ENCODE data around the gene CRIM1.

The CRIM1 gene

DNA sequence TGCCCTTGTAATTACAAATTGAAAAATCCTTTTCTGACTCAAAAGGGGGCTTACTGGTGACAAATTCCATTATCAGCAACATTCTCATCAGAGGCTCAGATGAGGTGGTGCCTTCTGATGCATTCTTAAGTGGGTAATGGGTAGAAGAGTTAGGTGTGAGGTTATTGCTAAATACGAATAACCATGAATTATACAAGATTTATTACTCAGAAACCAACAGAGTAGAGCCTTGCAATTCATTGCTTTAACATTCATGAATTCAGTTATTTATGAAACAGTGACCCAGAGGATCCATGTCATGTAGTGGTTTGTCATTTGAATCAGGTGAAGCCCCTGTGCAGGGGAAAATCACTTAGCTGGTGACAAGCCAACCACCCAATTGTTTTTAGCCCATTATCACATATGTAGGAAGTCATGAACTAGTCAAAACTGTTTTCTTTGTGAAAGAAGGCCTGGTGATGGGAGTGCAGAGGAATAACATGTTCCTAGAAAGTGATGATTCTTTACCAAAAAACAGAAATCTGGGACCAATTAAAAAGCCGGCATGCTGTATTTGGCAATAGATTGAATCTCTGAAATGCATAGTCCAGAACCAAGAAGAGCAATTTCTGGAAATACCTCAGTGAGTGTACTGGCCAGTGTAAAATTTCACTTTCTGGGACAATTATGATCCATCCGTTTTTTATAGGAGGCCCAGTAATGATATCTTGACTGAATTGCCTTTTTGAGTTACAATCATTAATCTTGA, 70.2 kb downstream of the CRIM1 start:
- DNase-seq: no peak

DNA sequence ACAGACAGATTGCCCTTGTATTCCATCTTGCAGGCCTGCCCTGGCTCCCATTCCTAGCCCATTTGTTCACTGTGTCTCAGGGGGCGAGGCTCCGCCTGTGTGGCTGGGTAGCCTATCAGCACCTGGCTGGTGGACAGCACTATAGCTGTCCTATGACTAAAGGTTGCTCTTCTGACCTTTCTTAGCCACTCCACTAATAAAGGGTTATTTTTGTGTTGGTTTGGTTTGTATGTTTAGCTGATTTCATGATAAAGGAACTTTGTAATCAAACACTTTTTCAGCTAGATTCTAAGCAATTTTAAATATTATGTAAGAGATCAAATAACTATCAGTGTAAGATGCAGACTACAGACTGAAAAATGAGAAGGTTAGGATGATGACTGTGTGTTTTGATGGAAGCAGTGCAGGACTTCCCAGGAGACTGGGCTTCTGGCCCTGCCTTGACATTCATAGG, 72.2 kb downstream of the CRIM1 start:
- peak; percentile 52 for DNase-seq

DNA sequence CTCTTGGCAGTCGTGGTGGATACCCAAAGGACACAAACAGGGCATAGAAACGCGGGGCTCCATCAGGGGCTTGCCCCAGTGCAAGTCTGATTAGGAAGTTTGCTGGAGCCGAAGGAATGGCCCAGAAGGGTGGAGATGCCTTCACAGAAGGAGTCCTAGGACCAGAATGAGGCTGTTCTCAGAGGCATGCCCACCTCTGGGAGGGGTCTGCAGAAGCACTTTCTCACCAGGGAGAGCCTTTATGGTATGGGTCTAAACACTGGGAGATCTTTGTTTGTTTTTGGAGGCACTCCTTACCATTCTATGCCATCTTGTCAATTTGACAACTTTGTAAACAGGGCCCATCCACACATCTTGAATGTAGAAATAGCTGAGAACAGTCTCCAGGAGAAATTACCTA, 75.0 kb downstream of the CRIM1 start:
- DNase-seq: no peak

DNA sequence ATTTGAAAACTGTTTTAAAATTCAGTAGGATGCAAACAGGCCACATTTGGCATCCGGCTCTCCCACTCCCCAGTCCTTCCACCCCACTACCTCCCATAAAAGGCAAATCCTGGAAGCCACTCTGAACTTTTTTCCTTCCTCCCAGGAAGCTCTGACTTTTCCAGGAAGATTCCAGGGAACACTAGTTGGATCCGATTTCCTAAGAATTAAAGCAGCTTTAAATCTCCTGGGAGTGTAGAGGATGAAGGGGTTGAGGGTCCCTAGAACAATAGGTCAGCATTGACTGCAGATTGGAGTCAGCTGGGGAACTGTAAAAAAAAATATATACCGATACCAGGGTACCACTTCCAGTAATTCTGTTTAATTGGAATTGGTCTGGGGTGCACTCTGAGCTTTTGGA, 76.9 kb downstream of the CRIM1 start:
- DNase-seq: no peak

DNA sequence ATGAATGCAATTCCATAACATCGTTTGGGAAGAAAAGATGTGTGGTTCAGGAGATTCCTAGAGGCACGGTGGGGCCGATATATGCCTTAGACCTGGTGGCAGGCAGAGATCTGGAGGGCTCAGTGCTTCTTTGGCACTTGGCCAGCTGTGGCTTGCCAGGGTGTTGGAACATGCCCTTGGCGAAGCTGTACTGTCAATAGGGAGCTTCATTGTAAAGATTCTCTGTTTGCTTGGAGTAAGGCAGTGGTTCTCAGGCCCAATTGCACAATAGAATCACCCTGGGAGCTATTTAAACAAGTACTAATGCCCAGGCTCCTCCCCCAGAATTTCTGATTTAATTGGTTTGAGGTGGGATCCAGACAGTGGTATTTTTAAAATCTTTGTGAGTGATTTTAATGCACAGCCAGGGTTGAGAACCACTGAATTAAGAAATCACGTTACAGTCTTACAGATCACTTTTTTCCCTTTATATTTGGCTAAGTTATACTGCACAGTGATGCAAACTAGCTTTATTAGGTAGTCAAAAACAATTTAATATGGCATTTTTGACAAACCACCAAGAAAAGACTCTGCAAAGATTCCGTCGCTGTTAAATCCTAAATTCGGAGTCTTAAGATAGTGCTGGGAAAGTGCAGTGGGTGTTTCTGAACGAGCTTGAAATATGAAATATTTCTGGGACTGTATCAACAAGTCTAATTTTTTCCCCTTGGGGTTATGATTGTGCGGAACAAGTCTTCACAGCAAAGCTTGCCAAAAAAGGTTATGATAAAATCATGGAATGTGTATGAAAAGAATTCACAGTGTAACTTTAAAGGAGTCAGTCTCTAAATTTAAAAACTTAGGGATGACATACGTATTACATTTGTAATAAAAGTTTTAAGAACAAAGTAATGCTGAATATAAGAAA, 78.0 kb downstream of the CRIM1 start:
- peak; percentile 94 for DNase-seq

DNA sequence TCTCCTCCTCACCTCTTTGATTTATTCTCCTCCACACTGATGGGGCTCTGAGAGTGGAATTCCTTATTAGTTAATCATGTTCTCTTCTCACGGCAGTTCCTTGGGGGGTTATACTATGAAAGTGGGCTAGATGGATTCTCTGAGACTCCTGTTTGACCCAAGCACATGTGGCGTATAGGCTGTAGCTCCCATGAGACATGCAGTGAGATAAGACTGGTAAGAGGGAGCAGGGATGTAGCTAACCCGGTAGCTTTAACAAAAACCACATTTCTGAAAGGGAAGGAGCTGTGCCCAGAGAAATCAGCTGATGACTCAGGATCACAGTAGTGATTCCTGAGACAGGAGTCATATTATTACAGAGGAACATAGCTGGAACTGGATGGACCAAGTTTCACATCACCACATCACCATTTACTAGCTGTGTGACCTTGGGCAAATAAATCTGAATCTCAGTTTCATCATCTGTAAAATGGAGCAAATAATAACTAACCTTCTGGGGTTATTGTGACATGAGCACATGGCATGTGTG, 82.9 kb downstream of the CRIM1 start:
- DNase-seq: peak; percentile 100

DNA sequence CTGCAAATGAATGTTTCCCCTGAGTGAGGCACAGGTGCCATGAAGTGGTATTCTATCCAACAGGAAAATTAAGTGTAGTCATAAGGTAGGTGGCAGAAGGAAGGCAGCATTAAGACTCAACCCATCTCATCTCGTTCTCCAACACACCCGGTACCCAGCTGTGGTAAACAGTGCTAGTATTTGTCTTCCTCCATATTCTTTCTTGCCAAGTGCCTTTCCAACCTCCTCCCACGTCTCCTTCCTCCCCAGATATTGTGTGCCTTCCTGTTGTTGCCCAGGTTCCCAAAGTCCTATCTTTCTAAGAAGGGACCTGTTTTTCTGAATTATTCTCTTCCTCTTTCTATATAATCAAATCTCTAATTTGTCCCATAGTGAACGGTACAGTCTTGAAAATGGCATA, 83.5 kb downstream of the CRIM1 start:
- no peak for DNase-seq

DNA sequence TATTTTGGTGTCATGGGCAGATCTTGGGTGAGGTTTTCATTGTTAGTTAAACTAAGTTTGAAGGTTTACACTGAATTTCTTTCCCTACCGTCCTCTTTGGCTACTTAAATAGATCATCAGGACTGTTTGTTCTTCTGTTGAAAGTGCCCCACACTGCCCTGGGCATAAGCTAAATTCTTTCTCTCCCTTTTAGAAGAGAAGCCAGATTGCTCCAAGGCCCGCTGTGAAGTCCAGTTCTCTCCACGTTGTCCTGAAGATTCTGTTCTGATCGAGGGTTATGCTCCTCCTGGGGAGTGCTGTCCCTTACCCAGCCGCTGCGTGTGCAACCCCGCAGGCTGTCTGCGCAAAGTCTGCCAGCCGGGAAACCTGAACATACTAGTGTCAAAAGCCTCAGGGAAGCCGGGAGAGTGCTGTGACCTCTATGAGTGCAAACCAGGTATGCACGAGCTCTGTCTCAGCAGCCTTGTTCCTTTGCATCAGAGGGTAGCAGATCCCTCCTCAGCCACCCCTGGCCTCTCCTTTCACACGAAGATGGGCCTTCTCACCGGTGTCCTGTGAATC, 85.6 kb downstream of the CRIM1 start:
- DNase-seq: no peak

DNA sequence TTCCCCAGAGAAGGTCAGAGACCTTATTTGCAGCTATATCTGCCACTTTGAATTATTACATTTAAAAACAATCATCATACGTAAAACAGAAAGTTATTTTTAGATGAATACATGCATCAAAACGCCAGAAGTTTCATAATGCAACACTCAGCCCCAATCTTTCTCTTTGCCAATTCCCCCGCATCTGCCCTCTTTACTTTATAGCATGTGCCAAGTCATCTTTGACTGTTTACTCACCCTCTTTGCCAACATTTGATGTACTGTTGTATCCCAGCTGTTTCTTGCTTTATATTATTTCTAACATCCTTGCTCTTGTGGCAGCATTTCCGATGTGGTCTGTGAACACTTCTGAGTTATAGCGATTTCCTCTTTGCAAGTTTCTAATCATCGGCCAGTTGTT, 86.2 kb downstream of the CRIM1 start:
- peak; percentile 68 for DNase-seq

DNA sequence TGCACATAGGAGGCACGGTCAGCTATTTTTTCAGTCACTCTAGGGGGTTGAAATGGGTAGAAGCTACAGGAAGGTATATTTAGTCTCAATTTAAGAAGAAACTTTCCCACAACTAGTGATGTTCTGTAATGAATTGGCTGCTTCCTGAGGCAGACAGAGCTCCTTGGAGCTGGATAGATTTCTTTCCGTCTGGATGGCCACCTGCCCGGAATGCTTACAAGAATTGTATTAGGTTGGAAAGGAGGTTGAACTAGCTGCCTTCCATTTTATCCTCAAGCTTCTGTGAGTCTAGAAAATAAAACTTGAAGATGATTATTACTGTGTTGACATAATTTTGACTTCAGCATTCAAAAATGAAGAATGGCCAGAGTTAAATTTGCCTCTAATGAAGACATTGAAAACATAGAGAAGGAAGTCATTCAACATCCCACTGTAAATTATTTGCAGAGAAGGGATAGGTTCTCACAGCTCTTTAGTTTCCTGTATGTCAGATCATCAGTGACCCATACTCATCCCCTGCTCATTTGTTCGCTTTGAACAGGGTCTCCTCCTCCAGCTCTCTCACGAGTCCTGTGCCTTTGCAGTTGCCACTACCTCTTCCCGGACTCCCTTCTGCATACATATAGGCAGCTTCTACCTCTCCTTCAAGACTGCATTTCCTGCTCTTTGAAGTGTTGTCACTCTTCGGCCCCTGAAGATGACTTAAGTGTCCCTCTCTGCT, 88.8 kb downstream of the CRIM1 start:
- no peak for DNase-seq

DNA sequence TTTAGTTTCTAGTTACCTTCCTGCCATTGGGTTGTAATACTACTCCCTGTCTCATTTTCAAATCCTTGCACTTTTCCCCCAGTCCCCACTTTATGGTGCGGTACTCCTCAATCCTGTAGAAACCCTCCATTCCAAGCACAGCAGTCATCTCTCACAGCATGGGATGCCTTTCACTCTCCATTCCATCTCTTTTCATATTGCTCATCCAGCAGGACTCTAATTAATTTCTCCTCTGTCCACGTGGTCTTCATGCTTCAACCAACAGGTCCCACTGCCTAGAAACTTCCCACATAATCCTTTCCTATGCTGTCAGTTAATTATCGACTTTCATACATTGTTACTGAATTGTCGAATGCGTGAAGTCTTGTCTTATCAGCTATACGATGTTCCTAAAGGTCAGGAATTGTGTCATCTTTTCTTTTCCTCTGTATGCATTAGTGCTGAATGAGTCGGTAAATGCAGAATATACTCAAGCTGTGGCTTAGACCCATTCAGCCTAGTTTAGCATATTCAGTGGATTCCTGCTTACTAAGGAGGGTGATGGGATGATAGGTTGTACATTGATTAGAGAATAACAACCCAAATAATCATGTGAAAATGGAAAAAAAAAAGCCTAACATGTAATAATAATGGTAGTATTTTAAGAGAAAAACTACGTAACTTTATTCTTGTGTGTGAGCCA, 89.7 kb downstream of the CRIM1 start:
- DNase-seq: peak; percentile 64

DNA sequence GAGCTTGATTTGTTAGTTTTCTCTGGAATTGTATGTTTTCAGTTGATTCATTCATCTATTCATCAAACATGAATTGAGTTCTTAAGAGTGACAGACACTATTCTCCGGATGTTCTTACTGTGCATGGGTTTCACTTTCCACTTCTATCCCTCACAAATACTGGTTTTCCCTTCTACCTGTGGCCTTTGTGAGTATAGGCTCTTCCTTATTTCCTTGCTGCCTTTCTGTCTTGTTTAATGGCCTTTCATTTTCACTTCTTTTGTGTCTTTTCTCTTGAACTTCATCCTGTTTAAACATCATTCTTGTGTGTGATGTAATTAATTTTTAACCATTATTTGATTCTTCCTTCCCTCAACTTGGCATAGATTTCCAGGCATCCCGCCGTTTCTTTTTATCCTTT, 90.7 kb downstream of the CRIM1 start:
- no peak for DNase-seq

DNA sequence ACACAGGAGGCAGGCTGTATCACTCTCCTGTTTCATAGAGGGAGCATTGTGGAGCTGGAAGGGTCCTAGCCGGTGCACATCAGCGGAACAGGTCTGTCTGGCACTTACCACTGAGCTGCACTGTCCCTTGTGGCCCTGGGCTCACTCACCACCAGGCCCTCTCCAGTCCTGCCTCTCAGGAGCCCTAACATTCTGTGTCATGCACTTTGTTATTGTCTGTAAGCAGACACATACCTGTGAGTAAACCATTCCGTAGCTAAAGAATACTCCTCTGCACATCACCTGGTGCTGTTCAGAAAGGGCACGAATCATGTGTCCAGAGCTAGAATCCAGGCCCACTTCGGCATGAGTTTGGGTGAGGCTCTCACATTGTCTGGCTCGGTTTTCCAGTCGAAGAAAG, 93.6 kb downstream of the CRIM1 start:
- no peak for DNase-seq

DNA sequence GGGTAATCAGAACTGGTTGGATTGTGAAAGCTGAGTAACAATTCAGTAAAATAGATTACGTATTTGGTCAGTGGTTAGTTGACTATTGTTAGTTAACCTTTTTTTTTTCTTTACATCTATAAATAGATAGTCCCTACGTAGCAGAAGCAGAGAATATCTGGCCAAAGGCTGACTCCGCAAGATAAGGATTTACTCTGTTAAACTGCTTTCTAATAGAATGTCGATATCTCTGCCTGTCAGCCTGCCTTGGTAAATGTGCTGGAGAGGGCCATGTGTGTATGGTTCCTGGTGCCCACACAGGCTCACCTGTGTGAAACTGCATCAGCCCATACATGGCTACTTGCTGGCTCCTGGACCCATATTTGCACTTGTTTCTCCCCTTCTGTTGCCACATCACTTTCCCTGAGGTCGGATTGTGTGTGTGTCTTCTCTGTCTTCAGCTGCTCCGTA, 94.4 kb downstream of the CRIM1 start:
- DNase-seq: no peak

DNA sequence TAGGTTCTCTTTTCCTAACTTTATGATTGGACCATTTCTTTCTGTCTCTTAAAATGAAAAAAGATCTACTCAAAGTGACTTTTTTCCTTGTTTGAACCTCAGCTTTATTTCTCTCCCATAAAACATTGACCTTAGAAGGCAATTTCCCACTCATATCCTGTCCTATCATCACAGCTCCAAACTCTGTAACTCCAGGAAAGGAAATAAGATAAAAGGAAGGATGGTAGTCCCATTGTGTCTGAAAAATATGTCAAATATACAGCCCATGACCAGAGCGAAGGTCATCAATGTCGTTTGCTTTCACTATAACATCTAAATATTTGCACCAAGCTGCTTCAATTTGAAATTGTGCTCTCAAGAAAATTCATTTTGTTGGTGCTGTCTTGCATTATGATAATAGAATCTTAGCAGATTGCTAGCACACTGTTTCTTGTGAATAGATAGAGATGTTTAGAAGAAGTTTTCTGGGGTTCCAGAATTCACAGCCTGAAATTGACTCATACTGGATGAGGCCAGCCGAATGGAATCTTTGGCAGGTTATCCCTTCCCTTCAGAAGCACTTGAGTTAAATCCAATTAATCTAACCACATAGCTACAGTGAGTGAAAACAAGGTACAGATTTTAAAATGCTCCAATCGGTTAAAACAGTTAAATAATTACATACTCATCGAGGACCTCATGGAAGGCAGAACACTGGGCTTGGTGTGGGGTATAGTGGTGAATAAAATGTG, 95.1 kb downstream of the CRIM1 start:
- peak; percentile 92 for DNase-seq

DNA sequence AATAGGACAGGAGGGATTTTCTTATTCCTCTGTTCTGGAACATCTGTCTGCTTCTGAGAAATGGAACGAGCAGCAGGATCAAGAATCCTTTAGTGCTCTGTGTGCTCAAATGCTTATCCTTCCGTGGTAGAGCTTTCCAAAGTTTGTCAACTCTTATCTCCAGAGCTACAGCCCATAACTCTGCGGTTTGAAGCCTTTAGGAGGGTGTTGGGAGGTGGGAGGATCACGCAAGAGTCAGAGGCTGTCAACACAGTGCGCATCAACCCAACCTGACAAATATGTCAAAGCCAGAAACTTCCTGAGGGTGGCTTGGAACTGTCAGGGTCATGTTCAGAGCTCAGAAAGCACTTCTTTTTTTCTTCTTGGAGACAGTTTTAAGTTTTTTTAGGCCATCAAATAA, 95.9 kb downstream of the CRIM1 start:
- peak; percentile 54 for DNase-seq

DNA sequence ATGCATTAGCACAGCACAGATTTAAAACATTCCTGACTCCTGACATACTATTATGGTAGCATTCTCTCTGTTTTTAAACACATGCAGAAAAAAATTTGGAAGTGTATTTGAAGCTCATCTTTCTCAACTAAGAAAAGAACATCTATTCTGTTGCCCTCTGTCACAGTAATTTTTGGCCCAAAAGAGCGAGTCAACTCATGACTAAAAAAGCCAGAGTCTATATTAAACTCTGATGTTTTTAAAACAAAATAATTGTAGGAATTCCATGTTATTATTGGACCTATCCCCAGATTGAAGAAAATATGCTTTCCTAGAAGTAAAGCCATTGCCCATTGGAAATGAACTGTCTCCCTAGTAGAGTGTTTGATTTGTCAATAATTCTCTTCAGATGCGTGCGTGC, 96.7 kb downstream of the CRIM1 start:
- DNase-seq: peak; percentile 94

DNA sequence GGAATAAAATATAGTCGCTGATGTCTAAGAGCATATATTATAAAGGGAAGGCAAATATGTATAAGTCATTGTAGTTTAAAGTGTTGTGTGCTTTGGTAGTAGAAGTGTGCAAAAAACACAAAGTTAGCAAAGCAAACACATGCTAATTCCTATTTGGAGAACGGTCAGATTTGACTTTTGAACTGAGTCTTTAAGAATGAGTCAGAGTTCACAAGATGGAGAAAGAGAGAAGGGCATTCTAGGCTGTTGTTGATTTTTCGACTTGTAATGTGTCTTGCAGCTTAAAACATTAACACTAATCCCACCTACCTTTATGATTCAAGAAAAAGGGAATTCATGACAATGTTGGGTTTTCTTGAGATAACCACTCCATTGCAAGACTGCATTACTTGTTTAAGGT, 98.1 kb downstream of the CRIM1 start:
- no peak for DNase-seq

DNA sequence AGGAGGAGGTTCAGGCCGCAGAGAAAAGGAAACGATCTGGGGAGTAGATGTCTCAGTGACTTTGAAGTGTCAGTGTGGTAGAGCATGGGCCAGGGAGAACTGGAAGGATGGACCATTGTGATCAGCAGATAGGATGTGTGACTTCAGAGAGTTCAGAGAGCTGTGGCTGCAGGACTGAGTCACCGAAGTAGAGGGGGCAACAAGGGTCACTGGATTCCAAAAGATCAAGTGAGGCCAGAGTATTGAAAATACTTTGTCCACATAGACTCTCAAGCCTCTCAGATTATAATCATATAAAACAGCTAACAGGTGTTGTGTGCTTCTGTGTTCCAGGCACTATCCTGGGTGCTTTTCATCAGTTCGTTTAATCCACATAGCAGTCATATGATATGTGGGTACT, 99.4 kb downstream of the CRIM1 start:
- no peak for DNase-seq

DNA sequence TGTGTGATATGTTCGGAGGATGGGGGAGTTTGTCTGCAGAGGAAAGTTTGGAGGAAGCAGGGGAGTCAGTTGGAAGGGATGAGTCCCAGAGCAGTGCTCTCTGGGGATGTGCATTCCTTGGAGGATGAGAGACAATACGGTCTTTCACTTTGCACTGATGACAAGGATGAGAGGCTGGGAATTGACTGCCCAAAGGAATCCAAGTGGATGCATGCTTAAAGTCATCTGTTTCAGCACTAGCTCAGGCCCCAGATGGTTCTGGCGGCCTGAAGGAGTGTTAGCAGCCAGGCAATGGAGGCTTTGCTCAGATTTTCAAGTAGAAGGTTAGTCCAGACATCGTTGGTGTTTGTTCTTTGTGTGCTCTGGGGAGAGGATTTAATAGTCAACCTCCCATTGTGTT, 100.2 kb downstream of the CRIM1 start:
- peak; percentile 86 for DNase-seq
